CD4-positive, alpha-beta T cell (primary cell): ENCODE measurements around the gene CFAP141. TPM values are rescaled to one million over a fixed set of nuclear protein-coding genes. Genes with fewer than 3 reads are reported as not detected.

Source experiments
- ATAC-seq: fragments of 200-7000 bp; cut with Tn5 transposase; one replicate; pipeline ENCODE4 v1.10.0; 2022; ENCODE audit warnings: mild to moderate bottlenecking; ENCODE audit not compliant: poor library complexity
- CTCF ChIA-PET: fragments of 350-600 bp; sonication (Branson Sonifier 250); formaldehyde crosslinking; loops from one replicate; lab custom pipeline; 2021; ENCODE audit warnings: antibody characterized with exemption, inconsistent platforms; lab: Charles Lee
- POLR2A ChIA-PET: fragments of 350-600 bp; sonication (Branson Sonifier 250); formaldehyde crosslinking; loops from one replicate; lab custom pipeline; 2021; ENCODE audit warnings: antibody characterized with exemption, inconsistent platforms; lab: Charles Lee
- DNase-seq, 14 experiments: peaks; one replicate each; pipeline ENCODE4 v3.0.0-alpha.2; 2013 to 2020; ENCODE audit warnings: mixed read lengths in 2 of 14
- H3K27ac ChIP-seq, 2 donors: one replicate each; pipeline versions ENCODE4 v1.5.1 to v1.7.0; 2013; ENCODE audit warnings: low read length in 2 of 2, low read depth in 1 of 2, mild to moderate bottlenecking in 1 of 2
- H3K27me3 ChIP-seq, 2 experiments: 1 replicate in 1 of 2; 2 replicates in 1 of 2; pipeline versions ENCODE4 v1.6.1 to v1.7.0; 2013; ENCODE audit warnings: low read length in 2 of 2, control low read depth in 1 of 2, mild to moderate bottlenecking in 1 of 2, moderate library complexity in 1 of 2; ENCODE audit not compliant: insufficient read depth in 2 of 2, control insufficient read depth in 1 of 2
- H3K36me3 ChIP-seq: one replicate; pipeline ENCODE4 v1.6.1; 2013; ENCODE audit warnings: low read length, control low read depth; ENCODE audit not compliant: insufficient read depth
- H3K4me1 ChIP-seq: one replicate; pipeline ENCODE4 v1.6.1; 2013; ENCODE audit warnings: low read length, control low read depth; ENCODE audit not compliant: insufficient read depth
- H3K4me3 ChIP-seq: one replicate; pipeline ENCODE4 v1.5.1; 2013; ENCODE audit warnings: mild to moderate bottlenecking, low read length, moderate library complexity
- H3K9me3 ChIP-seq, 2 experiments: 1 replicate in 1 of 2; 2 replicates in 1 of 2; pipeline versions ENCODE4 v1.6.1 to v1.7.0; 2013; ENCODE audit warnings: low read length in 2 of 2, mild to moderate bottlenecking in 2 of 2, control low read depth in 1 of 2, moderate library complexity in 1 of 2; ENCODE audit not compliant: control insufficient read depth in 1 of 2, insufficient read depth in 1 of 2
- H3K27ac Mint-ChIP-seq: one replicate; pipeline ENCODE4 v1.8.0; 2020; ENCODE audit warnings: mixed read lengths
- H3K27me3 Mint-ChIP-seq: one replicate; pipeline ENCODE4 v1.8.0; 2021; ENCODE audit warnings: mixed read lengths
- H3K36me3 Mint-ChIP-seq: one replicate; pipeline ENCODE4 v1.8.0; 2021; ENCODE audit warnings: low read depth, mixed read lengths
- H3K4me1 Mint-ChIP-seq: one replicate; pipeline ENCODE4 v1.8.0; 2021; ENCODE audit warnings: low read depth, mixed read lengths
- H3K4me3 Mint-ChIP-seq: one replicate; pipeline ENCODE4 v1.8.0; 2020; ENCODE audit warnings: mild to moderate bottlenecking, mixed read lengths
- H3K9me3 Mint-ChIP-seq: one replicate; pipeline ENCODE4 v1.8.0; 2020; ENCODE audit warnings: mixed read lengths
- CTCF ChIP-seq: fragments of 200-600 bp; IDR thresholded peaks from one replicate; pipeline ENCODE4 v1.8.0; 2022; ENCODE audit warnings: antibody characterized with exemption, mild to moderate bottlenecking
- intact Hi-C, 2 experiments: fragments of 100-400 bp; cut with DNase I in 1 of 2; cut with micrococcal nuclease in 1 of 2; formaldehyde crosslinking; loops; one replicate each; pipeline versions ENCODE4 v1.15.1 to v1.9.0; 2023 to 2025; cut with DNase I, micrococcal nuclease
- total RNA-seq, 174 experiments: library from RNA in 2 of 174; stranded (reverse) in 2 of 174; gene quantifications; one replicate each; pipeline ENCODE4 v1.2.3 and lab custom pipeline; 2021 to 2026

Gene CFAP141
- total RNA-seq, 2 experiments from 2014 or later = not detected

- peaks cover 68% of the 10 kb centered on the region for H3K4me1 Mint-ChIP-seq
- intact Hi-C loops = loop anchor here (1.0 to 2.0 kb wide), 4 partner anchors 24 to 191 kb away; partner anchors contain the start of genes RPS27 (in 1 of the 2) and UBAP2L (in 1 of the 2)
- peak; percentile 57 for ATAC-seq
These were observed 24.2 kb downstream of the CFAP141 start for GRCh38 chr1:154181944-154182343.

DNA sequence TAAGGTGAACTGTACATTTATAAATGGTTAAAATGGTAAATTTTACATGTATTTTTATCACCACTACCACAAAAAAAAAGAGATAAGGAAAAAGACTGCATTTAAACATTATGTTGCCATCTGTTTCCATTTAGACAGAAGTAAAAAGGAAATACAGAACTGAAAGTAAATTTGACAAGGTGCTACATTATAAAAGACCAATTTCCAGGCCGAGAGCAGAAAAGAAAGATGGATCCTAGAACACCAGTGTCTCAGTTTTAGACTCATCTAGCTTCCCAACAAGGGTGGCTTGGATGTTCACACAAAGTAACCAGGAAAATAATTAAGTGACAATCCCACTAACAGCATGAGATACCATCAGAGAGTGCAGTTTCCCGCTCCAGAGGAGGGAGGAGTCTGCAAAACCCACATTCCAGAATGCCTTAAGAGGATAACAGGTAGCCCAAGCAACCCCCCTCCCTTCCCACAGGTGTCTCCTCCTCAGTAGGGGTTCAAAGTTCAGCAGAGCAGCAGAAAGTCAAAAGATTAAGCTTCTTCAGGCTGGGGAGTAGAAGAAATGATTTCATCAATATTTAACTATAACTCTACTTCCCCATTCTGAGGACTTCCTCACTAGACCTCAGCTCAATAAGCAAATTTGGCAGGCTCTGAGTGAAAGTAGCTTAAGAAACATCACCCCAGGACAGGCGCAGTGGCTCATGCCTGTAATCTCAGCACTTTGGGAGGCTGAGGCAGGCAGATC lies 26.0 kb downstream of the CFAP141 start:
- Histone ChIP-seq H3K27me3 (no peaks in the 10 kb centered on the region), H3K36me3 (peaks cover 25% of the 10 kb centered on the region), H3K9me3 (no peaks in the 10 kb centered on the region), H3K4me1 (peaks cover 73% of the 10 kb centered on the region), H3K4me3 (peak overlapping the region; percentile 35), H3K27ac (peak overlapping the region; percentile 49 to 67)
- Mint-ChIP-seq H3K27me3 (no peaks in the 10 kb centered on the region), H3K27ac (peak overlapping the region; percentile 96), H3K4me3 (peak overlapping the region; percentile 91), H3K36me3 (peaks cover 70% of the 10 kb centered on the region), H3K4me1 (peaks cover 81% of the 10 kb centered on the region), H3K9me3 (no peaks in the 10 kb centered on the region)
- TF ChIP-seq CTCF = no peak
- ATAC-seq (no peak), DNase-seq (peak in 3 of 14 experiments; percentile 32 to 41 (median 33))
- intact Hi-C loops = no loop called here
- ChIA-PET CTCF (interaction anchor here (1.0 kb wide), 1 partner anchor 19 kb away, joined by 4 read pairs; no protein-coding TSS in a partner anchor), POLR2A (interaction anchor here (1.5 to 3.6 kb wide), 4 partner anchors 20 to 189 kb away, joined by 4 to 41 read pairs (median 14); partner anchors contain the start of genes RPS27 and UBAP2L)

More at GRCh38 chr1:154181944-154182343, 24.2 kb downstream of the CFAP141 start:
- Histone ChIP-seq H3K9me3 (no peaks in the 10 kb centered on the region), H3K27ac (peak overlapping the region; percentile 90 to 93), H3K27me3 (no peaks in the 10 kb centered on the region), H3K36me3 (peaks cover 15% of the 10 kb centered on the region), H3K4me3 (peak overlapping the region; percentile 88), H3K4me1 (peaks cover 59% of the 10 kb centered on the region)
- ChIA-PET POLR2A (interaction anchor here (0.7 to 3.6 kb wide), 6 partner anchors 23 to 214 kb away, joined by 3 to 41 read pairs (median 4); partner anchors contain the start of genes CREB3L4, RPS27 and UBAP2L), CTCF (interaction anchor here (1.5 kb wide), 1 partner anchor 8 kb away, joined by 4 read pairs; no protein-coding TSS in a partner anchor)
- Mint-ChIP-seq H3K9me3 (no peaks in the 10 kb centered on the region), H3K36me3 (peaks cover 54% of the 10 kb centered on the region), H3K27ac (peak overlapping the region; percentile 96), H3K4me3 (peak overlapping the region; percentile 97), H3K27me3 (no peaks in the 10 kb centered on the region)
- TF ChIP-seq CTCF = no peak
- no peak for DNase-seq

DNA sequence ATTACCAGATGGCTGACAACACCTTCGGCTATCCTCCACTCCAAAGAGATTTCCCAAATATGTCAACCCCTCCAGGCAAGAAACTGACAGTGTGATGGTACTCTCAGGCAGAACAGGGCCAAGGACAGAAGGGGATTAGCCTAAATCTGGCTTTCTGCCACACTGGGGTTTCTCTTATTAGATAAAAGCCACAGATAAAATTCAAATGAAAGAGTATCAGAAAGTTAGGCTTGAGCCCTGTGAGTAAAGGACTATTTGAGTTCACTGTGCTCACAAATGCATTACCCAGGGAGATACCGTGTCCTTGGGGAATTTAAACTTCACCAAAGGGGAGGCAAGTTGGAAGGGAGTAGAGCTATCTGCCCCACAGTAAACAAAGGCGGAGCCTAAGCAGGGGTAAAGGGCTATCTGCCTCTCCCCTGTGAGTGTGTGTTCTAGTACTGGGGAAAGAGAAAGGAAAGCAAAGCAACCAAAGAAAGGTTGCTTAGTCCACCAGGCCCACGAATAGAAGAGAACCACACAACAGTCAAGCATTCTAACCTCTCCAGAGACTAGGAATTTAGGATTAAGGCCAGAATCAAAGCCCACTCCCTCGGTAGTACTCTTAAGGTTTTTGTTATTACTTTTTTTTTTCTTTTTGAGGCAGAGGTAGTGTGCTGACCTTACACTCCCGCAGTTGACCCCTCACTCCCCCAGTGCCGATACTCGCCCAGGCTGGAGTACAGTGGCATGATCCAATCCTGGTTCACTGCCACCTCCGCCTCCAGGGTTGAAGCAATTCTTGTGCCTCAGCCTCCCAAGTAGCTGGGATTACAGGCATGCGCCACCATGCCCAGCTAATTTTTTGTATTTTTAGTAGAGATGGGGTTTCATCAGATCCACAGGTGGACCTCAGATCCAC lies 27.0 kb downstream of the CFAP141 start:
- Mint-ChIP-seq H3K4me1 (peaks cover 81% of the 10 kb centered on the region), H3K36me3 (peaks cover 78% of the 10 kb centered on the region)
- TF ChIP-seq CTCF = no peak

More for the DNA sequence above, 27.0 kb downstream of the CFAP141 start:
- intact Hi-C loops = no loop called here
- Histone ChIP-seq H3K27me3 (no peaks in the 10 kb centered on the region), H3K4me3 (peak overlapping the region; percentile 6), H3K27ac (peak overlapping the region; percentile 49 to 50), H3K4me1 (peaks cover 76% of the 10 kb centered on the region), H3K36me3 (peaks cover 33% of the 10 kb centered on the region), H3K9me3 (no peaks in the 10 kb centered on the region)
- Mint-ChIP-seq H3K27ac (peak overlapping the region; percentile 96), H3K9me3 (no peaks in the 10 kb centered on the region), H3K4me3 (peak overlapping the region; percentile 91), H3K27me3 (no peaks in the 10 kb centered on the region)
- DNase-seq = peak in 1 of 14 experiments; percentile 39
- ChIA-PET CTCF (interaction anchor here (1.2 kb wide), 1 partner anchor 20 kb away, joined by 3 read pairs; no protein-coding TSS in a partner anchor), POLR2A (interaction anchor here (1.2 to 5.4 kb wide), 4 partner anchors 13 to 41 kb away, joined by 3 to 39 read pairs (median 8); a partner anchor contains a TSS)
- ATAC-seq = no peak
